Left ventricle myocardium superior (tissue), 1 donor: Measurements from ENCODE around the gene HLX. TPM values are rescaled to one million over a fixed set of nuclear protein-coding genes. Genes with fewer than 3 reads are reported as not detected.

Source experiments
- ATAC-seq: fragments of 200-7000 bp; cut with Tn5 transposase; one replicate; pipeline ENCODE4 v1.9.1; 2020; ENCODE audit warnings: mild to moderate bottlenecking, moderate library complexity
- DNase-seq: peaks from one replicate; pipeline ENCODE4 v3.0.0-alpha.2; 2020
- intact Hi-C: fragments of 100-400 bp; cut with micrococcal nuclease; formaldehyde crosslinking; loops from one replicate; pipeline ENCODE4 v1.11.0; 2022
- long read RNA-seq: library from polyadenylated mRNA; unstranded; transcript quantifications from one replicate; pipeline ENCODE4 v2.0.0, GENCODE V29; 2021
- total RNA-seq: library from RNA; stranded (reverse); fragmentation: NEBNext Ultra II Directional; extraction: Animal tissue kit (Norgen Biotek cat#: 25700); gene quantifications from one replicate; pipeline ENCODE4 v1.2.1, GENCODE V29; 2021
- donor health status: DM: no; HTN: yes; CAD: no; lungs with severe emphysema.

The HLX gene, protein sequence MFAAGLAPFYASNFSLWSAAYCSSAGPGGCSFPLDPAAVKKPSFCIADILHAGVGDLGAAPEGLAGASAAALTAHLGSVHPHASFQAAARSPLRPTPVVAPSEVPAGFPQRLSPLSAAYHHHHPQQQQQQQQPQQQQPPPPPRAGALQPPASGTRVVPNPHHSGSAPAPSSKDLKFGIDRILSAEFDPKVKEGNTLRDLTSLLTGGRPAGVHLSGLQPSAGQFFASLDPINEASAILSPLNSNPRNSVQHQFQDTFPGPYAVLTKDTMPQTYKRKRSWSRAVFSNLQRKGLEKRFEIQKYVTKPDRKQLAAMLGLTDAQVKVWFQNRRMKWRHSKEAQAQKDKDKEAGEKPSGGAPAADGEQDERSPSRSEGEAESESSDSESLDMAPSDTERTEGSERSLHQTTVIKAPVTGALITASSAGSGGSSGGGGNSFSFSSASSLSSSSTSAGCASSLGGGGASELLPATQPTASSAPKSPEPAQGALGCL
- 4.0 TPM for total RNA-seq
- long read RNA-seq, transcript HLX-201 (4 exons, 2,280 nt), result major isoform, 5 of 5 reads
- long read RNA-seq, partial matches to known transcripts, result 0 of 5 reads
- long read RNA-seq, other reads (novel, unspliced or antisense), result 0 of 5 reads

DNA sequence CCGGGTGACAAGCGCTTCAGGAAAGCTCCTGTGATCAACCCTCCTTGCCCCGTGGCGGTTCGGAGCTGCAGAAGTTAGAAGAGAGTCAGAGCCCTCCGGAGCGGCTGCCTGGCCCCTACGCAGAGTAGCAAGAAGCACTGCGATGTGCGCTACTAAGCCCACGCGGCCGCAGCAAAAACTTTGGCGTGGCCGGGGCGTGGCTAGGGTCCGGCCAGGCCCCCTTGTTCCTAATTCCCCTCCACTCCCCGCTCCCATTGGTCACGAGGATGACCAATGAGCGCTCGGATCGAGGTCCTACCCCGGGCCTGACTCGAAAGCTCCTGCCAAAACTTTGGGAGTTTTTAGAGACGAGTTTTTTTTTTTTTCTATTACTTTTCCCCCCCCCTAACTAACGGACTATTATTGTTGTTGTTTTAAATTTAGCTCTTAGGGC is at the start of gene HLX:
HLX (plus strand) TSS at position 368 of the 433 bp plus-strand sequence. CDS start 415 bp downstream, outside the sequence.
- intact Hi-C loops, result loop anchor here (10.0 kb wide), 1 partner anchor 64 kb away; no protein-coding TSS in a partner anchor
- ATAC-seq (peak; percentile 94), DNase-seq (peak; percentile 95)

DNA sequence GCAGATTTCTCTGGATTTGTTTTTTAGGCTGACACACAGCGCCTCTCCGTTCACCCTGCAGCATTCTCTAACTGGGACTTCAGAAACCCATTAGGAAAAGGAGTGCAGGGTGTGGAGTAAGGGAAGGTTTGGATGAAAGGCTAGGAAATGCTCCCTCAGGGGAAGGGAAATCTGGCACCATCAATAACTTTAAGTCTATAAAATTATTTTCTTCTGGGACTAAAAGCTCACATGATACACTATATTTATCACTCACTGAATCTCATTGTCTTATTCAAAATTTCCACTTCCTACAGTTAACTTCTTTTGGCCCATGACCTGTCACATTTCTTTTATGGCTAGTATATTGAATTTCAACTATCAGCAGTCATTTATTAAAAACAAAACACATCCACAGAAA is 45.8 kb upstream of the HLX start:
- intact Hi-C loops, result no loop called here
- DNase-seq (no peak), ATAC-seq (no peak)

DNA sequence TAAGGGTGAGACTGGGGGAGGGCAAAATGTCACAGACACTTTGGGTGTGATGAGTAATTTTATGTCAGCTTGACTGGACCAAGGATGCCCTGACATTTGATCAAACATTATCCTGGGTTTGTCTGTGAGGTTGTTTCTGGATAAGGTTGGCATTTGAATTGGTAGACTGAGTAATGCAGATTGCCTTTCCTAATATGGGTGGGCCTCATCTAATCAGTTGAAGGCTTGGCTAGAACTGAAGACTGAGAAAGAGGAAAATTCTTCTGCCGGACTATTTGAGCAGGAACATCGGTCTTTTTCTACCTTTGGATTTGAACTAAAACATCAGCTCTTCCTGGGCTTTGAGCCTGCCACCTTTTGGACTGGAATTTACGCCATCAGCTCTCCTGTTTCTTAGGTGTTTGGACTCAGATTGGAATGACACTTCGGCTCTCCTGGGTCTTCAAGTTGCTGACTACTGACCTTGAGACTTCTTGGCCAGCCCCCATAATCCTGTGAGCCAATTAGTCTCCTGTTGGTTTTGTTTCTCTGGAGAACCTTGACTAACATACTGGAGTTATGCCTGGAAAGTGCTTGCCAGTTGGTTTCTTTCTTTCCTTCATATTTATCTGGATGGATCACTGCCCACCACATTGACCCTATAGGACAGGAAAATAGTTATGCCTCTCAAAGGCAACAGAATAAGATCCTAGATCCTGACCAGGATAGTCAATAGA is 44.9 kb upstream of the HLX start:
- DNase-seq, result no peak
- intact Hi-C loops, result no loop called here
- no peak for ATAC-seq

DNA sequence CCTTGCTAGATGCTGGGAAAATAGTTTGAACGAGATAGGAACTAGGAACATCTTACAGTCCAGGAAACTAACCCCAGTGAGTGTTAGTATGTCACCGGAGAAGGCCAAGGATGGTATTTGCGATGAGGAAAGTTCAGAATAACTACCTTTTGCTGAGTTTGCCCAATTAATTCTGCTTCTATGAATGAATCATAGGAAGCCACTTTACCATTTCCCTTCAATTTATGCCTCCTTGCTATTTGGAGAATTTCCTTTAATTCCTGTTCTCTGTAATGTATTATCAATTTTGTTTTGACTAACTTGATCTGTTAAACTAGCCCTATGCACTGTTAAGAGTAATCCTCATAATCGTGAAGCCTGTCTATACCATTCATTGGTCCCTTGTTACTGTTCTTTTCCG is 40.7 kb upstream of the HLX start:
- ATAC-seq, result no peak
- intact Hi-C loops, result no loop called here
- no peak for DNase-seq

DNA sequence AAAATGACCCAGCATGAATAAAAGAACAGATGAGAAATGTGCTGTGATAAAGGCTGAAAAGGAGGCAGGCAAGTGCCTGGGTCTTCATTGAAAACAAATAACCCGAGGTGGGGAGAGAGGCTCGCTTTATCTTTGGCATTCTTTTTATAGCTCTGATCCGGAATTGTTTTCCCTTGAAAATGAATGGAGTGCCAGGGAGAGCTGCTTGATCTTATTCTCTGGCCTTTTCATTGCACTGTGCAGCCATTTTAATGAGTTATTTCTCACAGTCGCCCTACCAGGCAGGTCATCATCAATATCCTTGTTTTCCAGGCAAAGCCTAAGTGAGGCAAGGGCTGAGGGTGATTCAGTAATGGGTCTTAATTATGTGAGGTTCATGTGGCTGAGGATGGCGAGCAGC is 39.8 kb upstream of the HLX start:
- ATAC-seq, result no peak
- DNase-seq, result no peak
- intact Hi-C loops, result no loop called here

DNA sequence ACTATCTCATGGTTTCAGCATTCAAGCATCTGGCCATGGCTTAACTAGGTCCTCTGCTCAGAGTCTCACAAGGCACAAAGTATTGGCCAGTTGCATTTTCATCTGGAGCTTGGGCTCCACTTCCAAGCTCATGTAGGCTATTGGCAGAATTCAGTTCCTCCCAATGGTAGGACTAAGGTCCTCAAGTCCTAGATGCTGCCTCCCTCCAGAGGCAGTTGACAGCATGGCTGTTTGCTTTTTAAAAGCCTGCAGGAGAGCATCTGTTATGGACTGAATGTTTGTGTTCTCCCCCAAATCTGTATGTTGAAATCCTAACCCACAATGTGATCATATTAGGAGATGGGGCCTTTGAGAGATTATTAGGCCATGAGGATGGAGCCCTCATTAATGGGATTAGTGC is 38.0 kb upstream of the HLX start:
- DNase-seq, result no peak
- intact Hi-C loops, result no loop called here
- ATAC-seq, result no peak

DNA sequence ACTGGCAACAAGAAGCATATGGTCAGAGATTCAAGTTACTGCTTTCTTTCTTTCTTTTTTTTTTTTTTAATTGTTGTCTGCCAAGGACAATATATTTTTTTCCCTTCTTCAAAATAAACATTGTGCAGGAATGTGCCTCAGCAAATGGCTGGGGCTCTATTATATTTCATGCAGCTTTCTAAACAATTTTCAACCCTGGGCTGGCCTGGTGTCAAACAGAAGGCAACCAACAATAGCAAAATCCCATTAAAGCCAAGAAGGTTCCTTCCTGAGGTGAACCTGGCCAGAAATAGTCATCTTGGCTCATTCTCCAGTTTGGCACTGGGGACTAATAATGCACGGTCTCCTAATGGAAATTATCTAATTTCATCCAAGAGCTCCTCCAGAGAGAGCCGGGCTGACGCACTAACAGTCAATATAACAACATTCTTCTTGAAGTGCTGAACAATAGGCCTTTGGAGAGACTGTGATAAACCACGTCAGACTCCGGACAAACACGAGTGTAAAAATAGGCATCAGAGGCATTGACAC is 35.7 kb upstream of the HLX start:
- peak; percentile 98 for ATAC-seq
- intact Hi-C loops, result no loop called here
- DNase-seq, result peak; percentile 57

DNA sequence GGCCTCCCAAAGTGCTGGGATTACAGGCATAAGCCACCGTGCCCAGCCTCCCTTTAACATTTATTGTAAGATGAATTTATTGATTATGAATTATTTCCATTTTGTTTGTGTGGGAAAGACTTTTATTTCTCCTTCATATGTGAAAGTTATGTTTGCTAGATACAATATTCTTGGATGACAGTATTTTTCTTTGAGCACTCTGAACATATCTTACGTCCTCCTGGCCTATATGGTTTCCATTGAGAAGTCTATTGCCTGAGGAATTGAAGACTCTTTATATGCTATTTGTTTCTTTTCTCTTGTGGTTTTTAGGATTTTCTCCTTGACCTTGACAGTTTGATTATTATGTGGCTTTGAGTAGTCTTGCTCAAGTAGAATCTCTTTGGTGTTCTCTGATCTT is 26.8 kb upstream of the HLX start:
- DNase-seq (no peak), ATAC-seq (no peak)
- intact Hi-C loops, result no loop called here

DNA sequence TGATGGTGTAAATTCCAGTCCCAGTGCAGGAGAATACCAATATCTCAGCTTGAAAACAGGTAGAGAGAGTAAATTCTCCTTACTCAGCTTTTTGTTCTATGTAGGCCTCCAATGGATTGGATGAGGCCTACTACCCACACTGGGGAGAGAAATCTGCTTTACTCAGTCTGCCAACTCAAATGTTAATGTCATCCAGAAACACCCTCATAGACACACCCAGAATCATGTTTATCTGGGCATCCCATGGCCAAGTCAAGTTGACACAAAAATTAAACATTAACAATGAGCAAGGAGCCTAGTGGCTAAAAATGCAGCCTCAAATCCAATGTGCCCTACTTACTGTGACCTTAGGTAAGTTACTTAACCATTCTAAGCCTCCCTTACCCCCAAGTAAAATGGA is 6.9 kb upstream of the HLX start:
- intact Hi-C loops, result loop anchor here (5.0 to 10.0 kb wide), 2 partner anchors 57 to 565 kb away; no protein-coding TSS in a partner anchor
- DNase-seq (no peak), ATAC-seq (no peak)

DNA sequence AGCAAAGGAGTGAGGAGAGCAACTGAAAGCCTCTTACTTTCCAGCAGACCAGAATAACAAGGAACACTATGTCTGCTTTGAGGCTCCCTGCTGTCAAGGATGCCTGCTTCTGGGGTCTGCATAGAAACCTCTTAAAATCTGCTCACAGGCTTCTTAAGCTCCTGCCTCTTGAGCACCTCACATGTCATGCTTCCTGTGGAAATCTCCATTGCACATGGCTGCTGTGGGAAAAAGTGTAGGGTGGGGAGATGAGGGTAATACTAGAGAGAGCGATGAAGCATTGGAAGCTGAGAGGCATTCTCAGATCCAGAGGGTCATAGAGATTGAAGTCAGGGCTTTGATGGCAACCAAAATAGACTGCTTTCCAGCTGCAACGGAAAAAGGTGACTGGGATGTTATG is 6.2 kb upstream of the HLX start:
- intact Hi-C loops, result loop anchor here (5.0 to 10.0 kb wide), 2 partner anchors 58 to 564 kb away; no protein-coding TSS in a partner anchor
- DNase-seq (no peak), ATAC-seq (no peak)

DNA sequence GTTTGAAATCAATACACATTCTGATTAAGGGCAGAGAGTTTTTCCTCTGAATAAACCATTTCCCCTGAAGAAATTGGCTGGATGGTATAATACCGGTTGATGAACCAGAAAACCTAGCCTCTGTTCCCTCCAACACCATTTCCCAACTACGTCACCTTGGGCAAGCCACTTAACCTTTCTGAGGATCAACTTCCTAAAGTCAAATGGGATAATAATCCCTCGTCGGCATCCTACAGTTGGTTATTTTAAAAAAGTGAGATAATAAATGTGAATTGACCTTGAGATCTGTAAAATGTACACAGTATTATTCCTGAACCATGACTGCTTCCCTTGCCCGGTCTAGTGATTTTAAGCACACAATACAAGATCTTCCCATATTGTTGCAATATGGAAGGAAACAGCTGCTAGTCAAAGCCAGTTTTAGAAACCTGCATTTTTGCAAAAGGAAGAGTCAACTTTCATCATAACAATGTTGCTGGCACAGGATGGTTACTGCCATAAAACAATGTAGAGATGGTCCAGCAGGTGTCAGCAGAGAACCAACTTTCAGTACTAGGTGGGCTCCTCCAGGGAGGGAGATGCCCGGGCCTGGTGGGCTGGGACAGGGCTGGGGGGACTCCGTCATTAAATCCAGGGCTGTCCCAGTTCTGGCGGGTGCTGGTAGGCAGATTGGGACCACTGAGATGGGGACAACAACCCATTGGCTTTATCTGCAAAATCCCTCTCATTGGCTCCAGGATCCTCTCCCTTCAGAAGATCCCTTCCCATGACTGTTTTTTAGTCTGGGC is 5.2 kb upstream of the HLX start:
- DNase-seq, result peak; percentile 41
- intact Hi-C loops, result loop anchor here (2.0 to 10.0 kb wide), 3 partner anchors 59 to 563 kb away; no protein-coding TSS in a partner anchor
- ATAC-seq, result peak; percentile 33

DNA sequence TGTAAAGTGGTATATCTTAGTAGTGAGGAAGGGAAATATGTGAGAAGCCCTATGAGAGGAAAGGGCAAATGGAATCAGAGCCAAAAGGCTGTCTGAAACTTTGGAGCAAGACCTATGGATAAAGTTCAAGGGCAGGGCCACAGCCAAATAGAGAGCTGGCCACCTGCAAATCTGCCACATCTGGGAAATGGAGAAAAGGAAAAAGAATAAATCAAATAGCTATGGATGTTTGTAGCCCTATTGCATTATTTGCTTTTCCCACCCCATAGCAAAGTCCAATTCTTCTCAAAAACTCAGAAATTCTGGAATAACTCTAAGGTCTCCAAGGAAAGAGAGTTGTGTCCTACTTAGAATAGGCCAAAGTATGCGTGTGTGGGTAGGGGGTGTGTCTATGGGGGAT is 4.0 kb upstream of the HLX start:
- intact Hi-C loops, result loop anchor here (2.0 to 10.0 kb wide), 2 partner anchors 60 to 328 kb away; no protein-coding TSS in a partner anchor
- ATAC-seq, result no peak

DNA sequence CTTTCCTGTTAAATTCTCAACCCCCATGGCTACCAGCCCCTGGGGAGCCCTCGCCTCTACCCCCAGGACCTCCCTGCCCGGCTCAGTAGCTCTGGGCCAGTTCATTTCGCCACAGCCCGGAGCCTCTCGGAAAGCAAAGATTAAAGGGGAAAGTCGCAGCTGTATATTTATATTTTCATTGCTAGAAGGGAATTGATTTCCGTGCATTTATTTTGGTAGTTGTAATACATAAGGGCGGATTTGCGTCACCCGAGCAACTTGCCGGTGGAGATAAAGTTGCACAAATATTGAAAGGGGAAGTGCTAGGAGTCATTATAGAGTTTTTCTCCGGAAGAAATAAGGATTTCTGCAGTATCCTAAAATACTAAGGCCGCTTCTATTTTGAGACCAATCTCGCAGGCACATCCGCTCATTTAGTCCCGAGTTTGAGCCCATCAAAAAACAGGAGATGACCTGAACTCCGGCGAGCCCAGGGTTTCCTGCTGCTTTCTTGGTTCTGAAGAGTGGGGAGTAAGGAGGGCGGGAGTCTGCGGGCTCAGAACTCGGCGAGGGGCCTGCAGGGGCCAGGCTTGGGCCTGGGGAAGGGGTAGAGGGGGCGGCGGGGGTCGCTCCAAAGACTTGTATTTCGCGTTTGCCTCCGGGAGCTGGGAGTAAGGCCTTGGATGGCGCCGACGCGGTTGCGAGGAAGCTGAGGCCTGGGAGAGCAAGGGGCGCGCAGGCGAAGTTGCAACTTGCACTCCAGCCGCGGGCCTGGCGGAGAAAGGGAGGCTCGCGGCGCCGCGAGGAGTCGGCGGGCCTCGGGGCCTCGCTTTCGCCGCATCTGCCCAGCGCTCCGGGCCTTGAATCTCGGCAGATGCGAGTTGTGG is 2.5 kb upstream of the HLX start:
- intact Hi-C loops, result loop anchor here (10.0 kb wide), 1 partner anchor 62 kb away; no protein-coding TSS in a partner anchor
- ATAC-seq (no peak), DNase-seq (peak; percentile 54)

More for the DNA sequence above, 4.0 kb upstream of the HLX start:
- no peak for DNase-seq

DNA sequence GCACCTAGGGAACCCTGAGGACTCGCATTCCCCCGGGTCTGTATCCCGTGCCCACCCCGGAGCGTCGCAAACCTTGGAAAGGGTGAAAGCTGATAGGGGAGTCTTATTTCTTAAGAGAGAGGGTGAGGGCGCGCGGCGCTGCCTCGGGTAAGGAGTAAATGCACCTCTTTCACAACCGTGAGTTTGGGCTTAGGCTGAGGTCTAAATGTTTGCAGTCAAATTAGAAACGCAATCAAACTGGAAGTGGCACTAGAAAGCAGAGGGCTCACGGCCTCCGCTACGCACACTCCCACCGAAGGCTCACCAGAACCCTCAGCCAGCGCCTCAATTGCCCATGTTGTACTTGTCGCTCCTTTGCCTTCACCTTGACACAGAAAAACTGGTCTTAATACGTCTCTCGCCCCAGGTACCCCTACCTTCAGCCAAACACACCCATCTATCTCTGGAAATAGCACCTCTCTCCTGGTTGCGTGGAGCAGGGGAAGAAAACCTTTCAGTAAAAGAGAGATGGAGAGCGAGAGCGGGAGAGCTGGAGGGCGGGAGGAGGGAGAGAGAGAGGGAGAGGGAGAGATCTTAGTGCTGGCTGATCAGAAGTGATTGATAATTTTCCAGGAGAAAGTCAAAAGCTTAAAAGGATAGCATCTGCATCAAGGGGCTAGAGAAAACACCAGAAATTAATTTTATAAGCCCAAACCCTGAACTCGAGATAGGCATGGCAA is 1.7 kb upstream of the HLX start:
- intact Hi-C loops, result loop anchor here (10.0 kb wide), 1 partner anchor 63 kb away; no protein-coding TSS in a partner anchor
- no peak for DNase-seq
- no peak for ATAC-seq

DNA sequence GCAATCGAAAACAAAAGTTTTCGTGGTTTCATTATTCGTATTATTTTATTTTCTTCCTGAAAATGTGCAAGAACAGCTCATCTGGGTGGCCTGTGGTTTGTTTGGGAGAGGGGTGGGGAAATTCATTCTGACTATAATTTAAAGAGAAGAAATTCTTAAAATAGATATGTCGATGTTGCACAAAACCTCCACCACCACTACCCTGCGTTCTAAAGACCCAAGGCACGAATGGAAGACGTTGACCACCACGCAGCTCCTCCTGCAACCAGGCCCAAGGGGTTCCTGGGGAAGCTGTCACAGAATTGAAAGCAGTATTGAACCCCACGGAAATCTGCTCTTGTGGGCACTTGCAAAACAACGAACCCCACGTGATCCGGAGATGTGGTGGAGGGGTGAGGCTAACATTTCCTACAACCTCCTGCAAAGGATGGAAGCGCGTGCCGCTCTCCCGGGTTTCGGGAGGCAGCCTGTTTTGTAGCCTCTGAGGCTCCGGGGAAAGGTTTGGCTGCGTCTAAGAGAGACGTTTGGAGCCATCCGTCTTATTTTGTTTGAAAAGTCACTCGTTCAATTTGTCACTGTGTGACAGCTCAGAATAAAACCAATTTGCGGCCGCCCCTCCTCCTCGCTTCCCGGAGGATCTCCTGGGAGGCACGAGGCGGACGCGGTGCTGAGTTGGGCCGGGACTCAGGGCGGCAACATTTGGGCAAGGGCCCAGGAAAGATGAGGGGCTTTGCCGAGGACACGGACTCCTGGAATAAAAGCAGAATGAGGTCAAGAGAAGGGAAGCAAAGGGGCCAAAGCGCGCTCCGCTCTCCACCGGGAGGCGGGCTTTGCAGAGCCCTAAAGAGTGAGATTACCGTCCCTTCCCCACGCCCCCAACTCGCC is 810 bp upstream of the HLX start:
- ATAC-seq (peak; percentile 9), DNase-seq (peak; percentile 63)
- intact Hi-C loops, result loop anchor here (10.0 kb wide), 1 partner anchor 64 kb away; no protein-coding TSS in a partner anchor
